Activated naive CD4-positive, alpha-beta T cell (primary cell): ENCODE results near the gene SLC15A3.
"Not testable (repeated sequence)": the region's sequence is repeated elsewhere in the genome, so short reads cannot be mapped to it uniquely, and the experiment has no call there.

Source experiments
- DNase-seq, 4 experiments: peaks; one replicate each; lab custom pipeline; 2025; lab: John Stamatoyannopoulos, UW

Gene SLC15A3

GRCh38 chr11:60913793-60914632 lies 38.0 kb downstream of the SLC15A3 start, which contains the start of gene TMEM109:
Gene TMEM109, plus strand, starts transcription at chr11:60914158. Its CDS starts 5,536 bp downstream, at chr11:60919694.
- peak; percentile 55 to 82 (median 72) for DNase-seq

GRCh38 chr11:60912851-60913528 lies 39.0 kb downstream of the SLC15A3 start:
- DNase-seq, result no peak

GRCh38 chr11:60912223-60912850 lies 39.6 kb downstream of the SLC15A3 start:
- peak in 1 of 4 experiments; percentile 11 for DNase-seq

GRCh38 chr11:60910711-60911380 lies 41.1 kb downstream of the SLC15A3 start:
- no peak for DNase-seq

- no peak for DNase-seq
These were observed 41.7 kb downstream of the SLC15A3 start for GRCh38 chr11:60910281-60910687.

- not testable (repeated sequence) for DNase-seq
These were observed 42.2 kb downstream of the SLC15A3 start for GRCh38 chr11:60909680-60910280.

- no peak for DNase-seq
These were observed 43.2 kb downstream of the SLC15A3 start for GRCh38 chr11:60908803-60909202.

GRCh38 chr11:60906132-60906972 lies 45.6 kb downstream of the SLC15A3 start, which contains the start of gene PRPF19:
Gene PRPF19, minus strand, starts transcription at chr11:60906585. Its CDS starts 203 bp downstream, at chr11:60906382.
- peak; percentile 96 to 99 (median 98) for DNase-seq

GRCh38 chr11:60905551-60906113 lies 46.3 kb downstream of the SLC15A3 start:
- DNase-seq, result no peak

GRCh38 chr11:60905047-60905446 lies 46.9 kb downstream of the SLC15A3 start:
- no peak for DNase-seq

GRCh38 chr11:60902625-60903024 lies 49.4 kb downstream of the SLC15A3 start:
- DNase-seq, result no peak

- no peak for DNase-seq
These were observed 51.1 kb downstream of the SLC15A3 start for GRCh38 chr11:60900673-60901404.

- no peak for DNase-seq
These were observed 52.0 kb downstream of the SLC15A3 start for GRCh38 chr11:60899977-60900376.

- no peak for DNase-seq
These were observed 52.7 kb downstream of the SLC15A3 start for GRCh38 chr11:60899046-60899936.

GRCh38 chr11:60897496-60897895 lies 54.5 kb downstream of the SLC15A3 start:
- no peak for DNase-seq

- no peak for DNase-seq
These were observed 56.3 kb downstream of the SLC15A3 start for GRCh38 chr11:60895687-60896086.

GRCh38 chr11:60891103-60891741 lies 60.8 kb downstream of the SLC15A3 start:
- DNase-seq, result no peak

GRCh38 chr11:60890696-60891095 lies 61.3 kb downstream of the SLC15A3 start:
- no peak for DNase-seq
